RCC 7860 (cell line): ENCODE data around the gene MROH9.

Source experiments
- DNase-seq: peaks from one replicate; pipeline ENCODE4 v3.0.0-alpha.2; 2015; ENCODE audit warnings: low spot score
- FAIRE-seq: peaks from 2 replicates; lab custom pipeline; 2012; peaks lifted over from hg19 to GRCh38; lab: Jason Lieb, UNC

MROH9 gene

DNA sequence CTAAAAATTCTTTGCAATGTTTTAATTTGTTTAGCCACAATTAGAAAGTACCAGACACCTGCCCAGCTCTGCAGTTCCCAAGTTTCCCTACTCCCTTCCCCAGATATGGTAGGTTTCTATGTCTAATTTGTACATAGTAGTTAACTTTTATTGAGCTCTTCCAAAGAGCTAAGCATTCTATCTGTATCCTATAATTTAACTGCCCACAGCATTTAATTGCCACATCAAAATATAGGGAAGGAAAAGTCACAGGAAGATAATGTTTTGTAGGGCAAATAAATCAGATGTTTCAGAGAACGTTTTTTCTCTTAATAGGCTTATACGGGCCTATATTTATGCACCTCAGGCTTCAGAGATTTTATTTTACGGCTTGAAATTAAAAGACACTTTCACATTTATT, 139.7 kb downstream of the MROH9 start:
- FAIRE-seq: no peak

DNA sequence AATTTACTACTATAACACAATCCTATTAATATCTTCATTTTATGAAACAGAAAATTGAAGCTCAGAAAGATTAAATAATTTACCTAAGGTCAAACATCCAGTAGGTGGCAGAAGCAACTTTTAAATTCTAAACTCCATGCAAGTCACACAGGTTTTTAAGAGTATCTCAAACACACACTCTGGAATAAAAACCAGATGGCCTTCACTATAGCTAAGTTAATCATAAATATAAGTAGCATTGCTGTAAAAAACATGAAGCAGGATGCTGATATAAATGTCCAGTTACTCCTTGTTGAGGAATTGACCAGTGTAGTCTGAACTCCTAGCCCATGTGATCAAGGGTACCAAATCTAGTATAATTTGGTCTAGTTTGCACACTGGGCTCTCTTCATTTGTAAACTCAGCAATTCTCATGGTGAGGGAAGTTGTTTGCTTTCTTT, 146.0 kb downstream of the MROH9 start:
- FAIRE-seq (peak; percentile 32), DNase-seq (no peak)

More for the DNA sequence above, 139.7 kb downstream of the MROH9 start:
- DNase-seq: no peak

DNA sequence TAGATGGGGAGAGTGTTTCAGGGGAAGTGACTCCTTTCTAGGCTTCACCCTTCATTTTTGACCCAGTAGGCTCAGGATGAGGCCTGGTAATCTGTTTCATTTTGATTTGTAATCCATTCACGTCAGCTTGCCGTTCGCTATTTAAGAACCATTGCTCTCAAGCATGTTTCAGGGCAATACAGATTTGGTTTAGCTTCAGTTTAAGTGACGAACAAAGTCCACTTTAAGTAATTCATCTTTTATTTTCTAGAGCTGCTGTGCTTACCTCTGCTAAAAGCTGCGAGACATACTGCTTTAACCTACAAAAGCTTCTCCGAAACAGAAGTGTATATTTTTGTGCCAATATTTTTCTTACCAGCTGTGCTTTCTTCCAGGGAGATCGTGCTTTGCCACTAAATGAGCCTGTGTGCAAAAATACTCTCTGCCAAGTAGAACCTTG, 146.4 kb downstream of the MROH9 start:
- DNase-seq (no peak), FAIRE-seq (no peak)

DNA sequence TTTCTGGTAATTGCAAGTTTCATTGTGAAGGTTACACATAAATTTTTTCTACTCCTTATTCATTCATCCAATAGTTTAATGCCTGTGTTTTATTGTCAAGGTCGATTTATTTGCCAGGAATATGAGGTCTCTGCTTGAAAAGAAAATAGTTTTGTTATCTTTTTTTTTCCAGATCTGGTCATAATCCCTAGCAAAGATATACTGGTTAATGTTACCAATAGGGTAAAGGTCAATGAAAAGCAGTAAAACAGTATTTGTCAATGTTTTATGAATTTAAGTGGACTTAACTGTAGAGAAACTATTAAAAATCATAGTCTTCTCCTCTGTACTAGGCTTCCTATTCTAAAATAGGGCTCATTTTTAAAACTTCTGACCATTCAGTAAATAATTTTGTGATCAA, 147.3 kb downstream of the MROH9 start:
- DNase-seq (no peak), FAIRE-seq (no peak)

DNA sequence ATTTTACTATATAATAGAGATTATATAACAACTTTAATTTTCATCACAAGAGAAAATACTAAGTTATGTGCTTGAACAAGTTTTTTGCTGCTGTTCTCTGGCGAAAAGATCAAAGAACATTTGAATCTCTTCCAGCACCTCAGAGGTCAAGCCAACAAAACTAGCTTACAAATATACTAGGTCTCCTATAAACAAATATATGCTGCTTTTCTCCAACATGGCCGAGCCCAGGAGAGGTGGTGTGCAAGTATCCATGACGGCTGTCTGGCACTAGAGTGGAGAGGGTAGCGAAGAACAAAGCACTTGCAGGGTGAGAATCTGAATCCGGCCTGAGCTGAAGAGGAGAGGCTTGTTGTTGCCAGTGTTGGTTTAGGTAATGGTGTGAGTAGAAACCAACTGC, 147.9 kb downstream of the MROH9 start:
- DNase-seq: no peak

DNA sequence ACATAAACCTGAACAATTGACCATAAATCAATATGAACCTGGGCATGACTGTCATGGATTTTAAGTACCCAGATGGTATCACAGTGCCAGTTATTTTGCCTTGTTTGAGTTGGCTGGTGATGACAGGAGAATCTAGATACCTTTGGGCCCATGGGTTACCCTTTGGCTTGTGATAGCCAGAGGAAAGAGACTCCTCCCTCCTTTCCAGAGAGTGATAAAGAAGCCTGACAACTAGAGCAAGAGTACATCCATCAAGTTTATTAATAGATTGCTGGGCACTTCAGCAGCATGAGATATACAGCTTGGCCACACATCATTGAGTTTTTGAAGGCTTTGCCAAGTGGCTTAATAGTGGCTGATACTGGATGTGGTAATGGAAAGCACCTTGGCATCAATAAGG, 148.8 kb downstream of the MROH9 start:
- DNase-seq: no peak
- FAIRE-seq: no peak

More for the DNA sequence above, 147.9 kb downstream of the MROH9 start:
- no peak for FAIRE-seq

DNA sequence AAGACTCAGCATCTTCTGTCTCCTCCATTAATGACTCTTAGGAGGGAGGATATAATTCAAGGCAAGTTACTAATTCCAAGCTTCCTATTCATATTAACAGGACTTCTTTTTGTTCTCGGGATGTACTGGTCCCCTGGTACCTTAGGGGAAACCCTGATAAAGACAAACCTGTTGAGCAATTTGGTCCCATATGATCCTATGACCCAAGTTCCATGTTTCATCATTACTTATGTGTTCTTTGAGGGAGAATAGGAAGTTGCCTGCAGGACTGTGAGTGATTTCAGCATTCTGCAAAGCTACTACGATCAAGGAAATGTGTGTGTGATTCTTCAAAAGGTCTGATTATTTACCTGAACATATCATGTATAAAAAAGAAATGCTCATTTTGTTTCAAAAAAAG, 149.5 kb downstream of the MROH9 start:
- FAIRE-seq (no peak), DNase-seq (no peak)

DNA sequence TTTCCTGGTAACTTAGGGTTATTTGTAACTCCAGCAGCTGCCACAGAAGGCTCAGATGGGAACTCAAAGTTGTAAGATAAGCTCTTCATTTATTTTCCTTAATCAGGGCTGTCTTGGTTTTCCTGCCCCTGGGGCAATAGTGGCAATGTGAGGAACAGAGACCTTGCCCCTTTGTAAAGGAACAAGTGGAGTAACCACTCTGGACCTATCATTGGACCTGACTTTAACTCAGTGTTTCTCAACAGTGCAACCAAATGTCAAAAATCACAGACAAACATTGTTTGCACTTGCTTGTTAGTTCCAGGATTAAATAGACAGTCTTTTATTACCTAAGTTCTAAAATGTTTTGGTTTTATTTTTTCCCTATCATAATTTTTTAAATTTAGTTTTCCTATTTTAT, 152.6 kb downstream of the MROH9 start:
- FAIRE-seq: no peak
- no peak for DNase-seq

DNA sequence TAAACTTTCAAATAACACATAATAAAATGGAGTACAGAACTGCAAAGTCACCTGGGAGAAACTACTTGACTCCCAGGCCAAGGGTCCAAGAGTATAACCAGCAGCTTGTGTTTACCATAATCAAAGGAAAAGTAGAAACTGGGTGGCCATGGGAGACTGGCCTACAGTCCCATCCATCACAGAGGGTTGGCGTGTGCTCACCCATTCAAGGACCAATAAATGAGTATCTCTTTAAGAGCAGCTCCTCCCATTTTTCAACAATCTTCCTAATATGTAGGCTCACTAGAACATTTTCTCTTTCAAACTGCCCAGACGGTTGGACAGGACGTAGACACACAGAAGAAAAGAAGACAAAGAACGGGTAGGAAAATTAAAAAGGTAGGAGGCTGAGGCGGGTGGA, 155.3 kb downstream of the MROH9 start, which contains the start of gene FMO3:
Gene FMO3, plus strand, starts transcription at position 302 of the 400 bp plus-strand sequence. CDS start 1,754 bp downstream, outside the sequence.
- FAIRE-seq: no peak
- DNase-seq: no peak

DNA sequence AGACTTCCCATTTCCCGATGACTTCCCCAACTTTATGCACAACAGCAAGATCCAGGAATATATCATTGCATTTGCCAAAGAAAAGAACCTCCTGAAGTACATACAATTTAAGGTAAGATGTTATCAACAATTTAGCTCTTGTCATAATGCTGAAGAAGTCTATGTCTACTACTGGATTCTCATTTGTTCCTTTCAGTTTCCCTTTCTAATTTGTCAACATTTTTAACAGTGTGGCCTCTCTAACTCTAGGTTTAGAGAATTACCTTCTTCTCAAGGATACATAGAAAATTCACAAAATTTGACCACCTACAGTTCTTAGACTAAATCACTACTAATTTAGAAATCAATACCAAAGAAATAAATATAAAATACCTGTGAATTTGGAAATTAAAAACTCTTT, 168.5 kb downstream of the MROH9 start:
- DNase-seq (no peak), FAIRE-seq (no peak)

DNA sequence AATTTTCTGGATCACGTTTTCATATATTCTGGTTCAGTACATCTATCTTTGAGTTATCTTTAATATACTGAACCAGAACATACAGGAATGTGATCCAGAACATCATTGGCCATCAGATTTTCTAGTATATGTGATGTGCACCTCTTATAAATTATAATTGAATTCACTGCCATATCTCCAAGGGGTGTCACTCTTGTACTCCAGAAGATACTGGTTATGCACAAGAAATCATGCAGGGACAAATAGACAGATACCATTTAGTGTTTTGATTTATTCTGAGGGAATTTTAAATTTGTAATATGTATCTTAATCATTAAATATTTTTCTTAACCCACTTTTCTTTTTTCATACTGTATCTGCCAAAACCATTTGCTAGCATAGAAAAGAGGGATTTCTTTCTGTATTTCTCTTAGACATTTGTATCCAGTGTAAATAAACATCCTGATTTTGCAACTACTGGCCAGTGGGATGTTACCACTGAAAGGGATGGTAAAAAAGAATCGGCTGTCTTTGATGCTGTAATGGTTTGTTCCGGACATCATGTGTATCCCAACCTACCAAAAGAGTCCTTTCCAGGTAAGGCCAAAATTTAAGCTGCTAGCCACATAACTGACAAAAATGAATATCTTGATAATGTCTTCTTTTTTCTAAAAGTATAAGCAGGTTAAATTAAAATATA, 172.1 kb downstream of the MROH9 start:
- DNase-seq: no peak
- FAIRE-seq: no peak

DNA sequence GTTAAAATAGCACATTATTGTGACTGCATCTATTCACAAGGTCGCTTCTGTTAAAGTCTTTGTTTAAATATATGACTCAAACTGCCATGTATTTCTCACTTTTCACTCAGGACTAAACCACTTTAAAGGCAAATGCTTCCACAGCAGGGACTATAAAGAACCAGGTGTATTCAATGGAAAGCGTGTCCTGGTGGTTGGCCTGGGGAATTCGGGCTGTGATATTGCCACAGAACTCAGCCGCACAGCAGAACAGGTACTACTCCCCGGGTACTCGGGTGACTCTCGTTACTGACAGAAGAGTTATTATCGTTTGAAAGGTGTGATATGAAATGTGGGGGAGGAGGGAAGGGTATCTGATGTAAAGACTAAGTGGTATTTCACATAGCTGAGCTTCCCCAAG, 172.6 kb downstream of the MROH9 start:
- no peak for DNase-seq
- no peak for FAIRE-seq

DNA sequence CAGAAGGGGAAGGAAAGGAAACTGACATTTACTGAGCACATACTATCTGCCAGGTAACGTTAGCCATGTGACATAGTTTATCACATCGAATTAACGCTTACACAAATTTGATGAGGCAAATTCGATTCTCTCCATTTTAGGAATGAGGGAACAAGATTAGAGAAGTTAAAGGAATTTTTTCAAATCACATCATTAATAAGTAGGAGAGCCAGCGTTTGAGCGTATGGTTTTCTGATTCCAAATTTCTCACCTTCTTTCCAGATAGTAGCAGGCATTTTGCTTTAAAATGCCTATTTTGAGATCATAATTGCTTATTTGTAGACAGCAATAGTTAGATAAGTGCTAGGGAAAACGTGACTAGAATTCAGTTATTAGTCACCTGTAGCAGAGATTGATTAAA, 174.6 kb downstream of the MROH9 start:
- FAIRE-seq (no peak), DNase-seq (no peak)

DNA sequence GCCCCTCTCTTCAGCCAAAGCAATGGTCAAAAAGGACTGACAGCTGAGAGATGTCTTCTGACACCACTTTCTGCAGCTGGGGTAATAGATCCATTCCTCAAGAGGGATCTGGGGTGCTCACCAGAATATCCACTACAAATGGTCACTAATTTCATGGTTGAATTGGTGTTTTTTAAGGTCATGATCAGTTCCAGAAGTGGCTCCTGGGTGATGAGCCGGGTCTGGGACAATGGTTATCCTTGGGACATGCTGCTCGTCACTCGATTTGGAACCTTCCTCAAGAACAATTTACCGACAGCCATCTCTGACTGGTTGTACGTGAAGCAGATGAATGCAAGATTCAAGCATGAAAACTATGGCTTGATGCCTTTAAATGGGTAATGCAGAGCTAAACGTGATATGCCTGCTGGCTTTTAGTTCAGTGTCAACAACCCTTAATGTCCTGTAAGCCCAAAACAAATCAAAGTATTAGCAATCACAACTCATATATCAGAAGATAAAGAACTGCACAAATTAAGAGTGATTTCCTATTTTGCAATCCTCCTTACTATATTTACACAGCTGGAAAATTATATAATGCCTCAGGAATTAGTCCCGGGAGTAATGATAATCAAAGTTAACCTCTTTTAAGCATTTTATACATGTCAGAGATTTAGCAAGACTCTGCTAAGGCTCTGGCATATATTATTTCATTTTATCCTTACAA, 175.4 kb downstream of the MROH9 start:
- DNase-seq (no peak), FAIRE-seq (no peak)

DNA sequence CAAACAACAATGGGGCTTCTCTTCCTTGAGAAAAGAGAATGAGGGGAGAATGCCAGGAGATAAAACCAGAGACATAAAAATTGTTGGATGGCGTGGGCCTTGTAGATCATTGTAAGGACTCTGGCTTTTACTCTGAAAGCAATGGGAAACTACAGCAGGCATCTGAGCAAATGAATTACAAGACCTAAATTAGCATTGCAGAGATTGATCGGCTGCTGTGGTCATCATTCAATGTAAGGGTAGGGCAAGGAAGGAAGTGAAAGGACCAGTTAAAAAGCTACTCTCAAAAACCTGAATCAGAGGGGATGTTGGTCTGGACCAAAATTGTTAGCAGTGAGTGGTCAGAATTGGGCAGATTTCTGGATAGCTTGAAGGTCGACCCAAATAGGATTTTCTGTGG, 176.8 kb downstream of the MROH9 start:
- no peak for DNase-seq
- no peak for FAIRE-seq

DNA sequence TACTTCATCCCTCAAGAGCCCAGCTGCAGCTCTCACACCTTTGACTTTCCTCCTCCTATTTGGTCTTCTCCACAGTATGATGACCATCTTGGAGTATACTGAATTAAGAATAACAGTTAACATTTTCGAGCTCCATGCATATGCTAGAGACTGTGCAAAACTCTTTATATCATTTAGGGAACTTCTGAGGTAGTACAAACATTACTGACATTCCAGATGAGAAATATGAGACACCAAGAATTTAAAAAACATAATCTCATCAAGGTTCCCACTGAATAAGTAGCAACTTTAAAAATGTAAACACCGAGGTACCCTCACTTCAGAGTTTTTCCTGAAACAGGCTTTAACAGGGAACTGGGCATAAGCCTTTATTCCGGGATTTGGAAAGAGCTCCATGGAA, 178.0 kb downstream of the MROH9 start:
- FAIRE-seq (no peak), DNase-seq (no peak)
